ENCODE data around the gene RASGRF2.
"Not testable (repeated sequence)": the region's sequence is repeated elsewhere in the genome, so short reads cannot be mapped to it uniquely, and the experiment has no call there.

Gene RASGRF2

GRCh38 chr5:81121836-81122630 lies 161.9 kb downstream of the RASGRF2 start:
- no peak overlapping the region for H3K27ac ChIP-seq (ENCODE audit: insufficient read depth, low read length, poor library complexity, severe bottlenecking)
- H3K4me1 ChIP-seq (ENCODE audit: control insufficient read depth, insufficient read depth, low read length, poor library complexity, severe bottlenecking) = no peaks in the 10 kb centered on the region
- peaks cover 38% of the 10 kb centered on the region for H3K36me3 ChIP-seq (ENCODE audit: control insufficient read depth, insufficient read depth, low read length)
- H3K27me3 ChIP-seq (replicated peaks; ENCODE audit: control insufficient read depth, insufficient read depth, low read length, poor library complexity, severe bottlenecking) = no peaks in the 10 kb centered on the region
- H3K4me3 ChIP-seq (ENCODE audit: insufficient read depth, low read depth, low read length, poor library complexity, severe bottlenecking) = no peak overlapping the region
- DNase-seq = no peak
- no peaks in the 10 kb centered on the region for H3K9me3 ChIP-seq (ENCODE audit: control insufficient read depth, low read length)

DNA sequence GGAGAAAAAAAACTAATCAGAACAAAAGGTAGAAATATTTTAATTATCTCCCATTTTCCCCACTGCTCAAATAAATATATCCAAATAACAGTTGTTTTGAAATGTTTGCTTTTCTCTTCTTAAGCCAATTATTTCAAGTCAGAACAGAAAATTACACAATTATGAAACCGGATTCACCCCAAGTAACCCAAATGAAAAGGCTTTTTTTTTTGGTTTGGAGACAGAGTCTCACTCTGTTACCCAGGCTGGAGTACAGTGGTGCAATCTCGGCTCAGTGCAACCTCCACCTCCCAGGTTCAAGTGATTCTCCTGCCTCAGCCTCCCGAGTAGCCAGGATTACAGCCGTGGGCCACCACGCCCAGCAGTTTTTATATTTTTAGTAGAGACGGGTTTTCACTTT lies 164.5 kb downstream of the RASGRF2 start:
- H3K9me3 ChIP-seq (ENCODE audit: control insufficient read depth, low read length); DNase-seq; H3K27ac ChIP-seq (ENCODE audit: insufficient read depth, low read length, poor library complexity, severe bottlenecking); H3K4me3 ChIP-seq (ENCODE audit: insufficient read depth, low read depth, low read length, poor library complexity, severe bottlenecking); H3K27me3 ChIP-seq (replicated peaks; ENCODE audit: control insufficient read depth, insufficient read depth, low read length, poor library complexity, severe bottlenecking); H3K4me1 ChIP-seq (ENCODE audit: control insufficient read depth, insufficient read depth, low read length, poor library complexity, severe bottlenecking): not testable (repeated sequence)
- peaks cover 44% of the 10 kb centered on the region for H3K36me3 ChIP-seq (ENCODE audit: control insufficient read depth, insufficient read depth, low read length)

DNA sequence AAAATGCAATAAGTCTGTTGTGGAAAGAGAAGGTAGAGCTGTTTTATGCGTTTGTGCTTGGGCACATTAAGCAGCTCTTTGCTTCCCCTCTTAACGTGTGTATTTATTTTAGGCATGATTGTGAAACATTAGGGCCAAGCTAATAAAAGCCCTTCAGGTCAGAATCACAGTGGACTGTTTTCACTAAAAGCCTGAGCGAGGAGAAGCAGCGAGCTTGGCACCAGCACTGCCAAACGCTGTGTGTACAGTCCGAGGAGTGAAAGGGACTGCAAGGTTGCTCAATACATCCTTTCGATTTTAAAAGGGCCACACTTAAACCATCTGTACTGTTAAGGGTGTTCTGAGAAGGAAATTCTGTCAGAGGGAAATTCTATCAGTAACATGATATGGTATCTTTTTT lies 165.8 kb downstream of the RASGRF2 start:
- DNase-seq = no peak
- Histone ChIP-seq H3K4me3 (ENCODE audit: insufficient read depth, low read depth, low read length, poor library complexity, severe bottlenecking) (no peak overlapping the region), H3K4me1 (ENCODE audit: control insufficient read depth, insufficient read depth, low read length, poor library complexity, severe bottlenecking) (no peaks in the 10 kb centered on the region), H3K27ac (ENCODE audit: insufficient read depth, low read length, poor library complexity, severe bottlenecking) (no peak overlapping the region), H3K36me3 (ENCODE audit: control insufficient read depth, insufficient read depth, low read length) (peaks cover 46% of the 10 kb centered on the region), H3K9me3 (ENCODE audit: control insufficient read depth, low read length) (no peaks in the 10 kb centered on the region), H3K27me3 (replicated peaks; ENCODE audit: control insufficient read depth, insufficient read depth, low read length, poor library complexity, severe bottlenecking) (no peaks in the 10 kb centered on the region)

DNA sequence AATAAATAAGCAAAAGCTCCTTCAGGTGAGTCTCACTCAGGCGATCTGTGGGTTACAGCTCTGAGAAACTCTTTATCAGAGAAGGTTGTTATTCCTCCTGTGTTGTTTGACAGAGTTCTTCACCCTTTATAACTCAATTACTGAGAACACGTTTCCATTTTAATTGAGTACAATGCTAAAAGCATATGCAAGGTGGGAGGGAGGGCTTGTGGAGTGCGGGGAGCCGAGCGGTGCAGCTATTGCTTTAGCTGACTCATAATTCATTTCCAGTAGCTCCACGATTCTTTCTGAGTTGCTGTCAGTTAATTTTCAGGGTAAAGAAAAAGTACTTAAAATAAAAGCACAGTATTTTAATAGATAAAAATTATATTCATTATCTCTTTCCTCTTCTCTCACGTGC lies 168.3 kb downstream of the RASGRF2 start:
- H3K36me3 ChIP-seq (ENCODE audit: control insufficient read depth, insufficient read depth, low read length) = peaks cover 40% of the 10 kb centered on the region

GRCh38 chr5:81132381-81132780 lies 172.2 kb downstream of the RASGRF2 start:
- no peak for DNase-seq
- no peaks in the 10 kb centered on the region for H3K4me1 ChIP-seq (ENCODE audit: control insufficient read depth, insufficient read depth, low read length, poor library complexity, severe bottlenecking)
- peaks cover 18% of the 10 kb centered on the region for H3K36me3 ChIP-seq (ENCODE audit: control insufficient read depth, insufficient read depth, low read length)
- H3K27me3 ChIP-seq (replicated peaks; ENCODE audit: control insufficient read depth, insufficient read depth, low read length, poor library complexity, severe bottlenecking) = no peaks in the 10 kb centered on the region
- no peak overlapping the region for H3K4me3 ChIP-seq (ENCODE audit: insufficient read depth, low read depth, low read length, poor library complexity, severe bottlenecking)
- H3K27ac ChIP-seq (ENCODE audit: insufficient read depth, low read length, poor library complexity, severe bottlenecking) = no peak overlapping the region
- H3K9me3 ChIP-seq (ENCODE audit: control insufficient read depth, low read length) = no peaks in the 10 kb centered on the region

More for the DNA sequence above, 168.3 kb downstream of the RASGRF2 start:
- H3K4me3 ChIP-seq (ENCODE audit: insufficient read depth, low read depth, low read length, poor library complexity, severe bottlenecking) = no peak overlapping the region
- DNase-seq = no peak
- H3K4me1 ChIP-seq (ENCODE audit: control insufficient read depth, insufficient read depth, low read length, poor library complexity, severe bottlenecking) = no peaks in the 10 kb centered on the region
- H3K27ac ChIP-seq (ENCODE audit: insufficient read depth, low read length, poor library complexity, severe bottlenecking) = no peak overlapping the region
- H3K27me3 ChIP-seq (replicated peaks; ENCODE audit: control insufficient read depth, insufficient read depth, low read length, poor library complexity, severe bottlenecking) = no peaks in the 10 kb centered on the region
- no peaks in the 10 kb centered on the region for H3K9me3 ChIP-seq (ENCODE audit: control insufficient read depth, low read length)

- Histone ChIP-seq H3K9me3 (ENCODE audit: control insufficient read depth, low read length) (no peaks in the 10 kb centered on the region), H3K27me3 (replicated peaks; ENCODE audit: control insufficient read depth, insufficient read depth, low read length, poor library complexity, severe bottlenecking) (no peaks in the 10 kb centered on the region), H3K36me3 (ENCODE audit: control insufficient read depth, insufficient read depth, low read length) (peaks cover 12% of the 10 kb centered on the region), H3K27ac (ENCODE audit: insufficient read depth, low read length, poor library complexity, severe bottlenecking) (no peak overlapping the region), H3K4me1 (ENCODE audit: control insufficient read depth, insufficient read depth, low read length, poor library complexity, severe bottlenecking) (no peaks in the 10 kb centered on the region), H3K4me3 (ENCODE audit: insufficient read depth, low read depth, low read length, poor library complexity, severe bottlenecking) (no peak overlapping the region)
- no peak for DNase-seq
These were observed 173.9 kb downstream of the RASGRF2 start for GRCh38 chr5:81134066-81134465.

GRCh38 chr5:81134566-81134965 lies 174.4 kb downstream of the RASGRF2 start:
- Histone ChIP-seq H3K36me3 (ENCODE audit: control insufficient read depth, insufficient read depth, low read length) (peaks cover 10% of the 10 kb centered on the region), H3K9me3 (ENCODE audit: control insufficient read depth, low read length) (no peaks in the 10 kb centered on the region), H3K27me3 (replicated peaks; ENCODE audit: control insufficient read depth, insufficient read depth, low read length, poor library complexity, severe bottlenecking) (no peaks in the 10 kb centered on the region), H3K4me1 (ENCODE audit: control insufficient read depth, insufficient read depth, low read length, poor library complexity, severe bottlenecking) (no peaks in the 10 kb centered on the region), H3K4me3 (ENCODE audit: insufficient read depth, low read depth, low read length, poor library complexity, severe bottlenecking) (no peak overlapping the region), H3K27ac (ENCODE audit: insufficient read depth, low read length, poor library complexity, severe bottlenecking) (no peak overlapping the region)
- no peak for DNase-seq

- Histone ChIP-seq H3K36me3 (ENCODE audit: control insufficient read depth, insufficient read depth, low read length) (no peaks in the 10 kb centered on the region), H3K4me3 (ENCODE audit: insufficient read depth, low read depth, low read length, poor library complexity, severe bottlenecking) (no peak overlapping the region), H3K9me3 (ENCODE audit: control insufficient read depth, low read length) (no peaks in the 10 kb centered on the region), H3K4me1 (ENCODE audit: control insufficient read depth, insufficient read depth, low read length, poor library complexity, severe bottlenecking) (no peaks in the 10 kb centered on the region), H3K27me3 (replicated peaks; ENCODE audit: control insufficient read depth, insufficient read depth, low read length, poor library complexity, severe bottlenecking) (no peaks in the 10 kb centered on the region), H3K27ac (ENCODE audit: insufficient read depth, low read length, poor library complexity, severe bottlenecking) (no peak overlapping the region)
- no peak for DNase-seq
These were observed 176.4 kb downstream of the RASGRF2 start for GRCh38 chr5:81136557-81136956.

DNA sequence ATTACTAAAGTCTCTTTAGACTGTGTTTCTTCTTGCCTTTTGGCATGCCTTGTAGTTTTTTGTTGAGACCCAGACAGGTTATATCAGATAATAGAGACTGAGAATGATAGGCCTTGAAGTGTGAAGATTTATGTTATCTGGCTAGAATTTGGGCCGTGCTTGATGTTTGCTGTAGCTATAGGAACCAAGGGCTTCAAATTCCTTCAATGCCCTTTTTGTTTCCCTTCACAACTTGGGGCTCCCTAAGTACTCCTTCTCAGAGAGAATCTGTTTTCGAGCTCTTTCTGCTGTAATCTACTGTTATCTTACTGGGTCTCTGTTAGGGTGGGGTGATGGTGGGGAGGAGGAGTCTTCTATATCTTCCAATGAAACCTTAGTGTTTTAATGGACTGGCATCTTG lies 177.7 kb downstream of the RASGRF2 start:
- Histone ChIP-seq H3K27ac (ENCODE audit: insufficient read depth, low read length, poor library complexity, severe bottlenecking) (no peak overlapping the region), H3K4me3 (ENCODE audit: insufficient read depth, low read depth, low read length, poor library complexity, severe bottlenecking) (no peak overlapping the region)
- no peak for DNase-seq

DNA sequence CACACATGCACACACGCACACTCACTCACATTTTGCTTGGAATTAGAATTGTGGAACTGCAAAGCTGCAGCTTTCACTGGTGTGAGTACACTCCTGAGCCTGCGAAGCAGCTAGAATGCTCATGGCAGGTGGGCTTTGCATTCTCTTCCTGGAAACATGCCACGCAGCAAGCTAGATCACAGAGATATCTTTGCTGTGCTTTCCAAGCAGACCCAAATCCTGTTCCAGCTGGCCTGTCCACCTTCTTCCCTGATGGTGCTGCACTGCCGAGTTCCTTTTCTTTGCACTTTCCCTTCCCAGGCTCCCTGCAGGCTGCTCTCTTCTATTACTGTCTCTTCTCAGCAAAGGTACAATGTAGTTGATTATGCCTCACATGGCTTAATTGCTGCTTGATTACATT lies 180.3 kb downstream of the RASGRF2 start:
- Histone ChIP-seq H3K4me1 (ENCODE audit: control insufficient read depth, insufficient read depth, low read length, poor library complexity, severe bottlenecking) (no peaks in the 10 kb centered on the region), H3K4me3 (ENCODE audit: insufficient read depth, low read depth, low read length, poor library complexity, severe bottlenecking) (no peak overlapping the region), H3K9me3 (ENCODE audit: control insufficient read depth, low read length) (no peaks in the 10 kb centered on the region), H3K36me3 (ENCODE audit: control insufficient read depth, insufficient read depth, low read length) (no peaks in the 10 kb centered on the region), H3K27ac (ENCODE audit: insufficient read depth, low read length, poor library complexity, severe bottlenecking) (no peak overlapping the region), H3K27me3 (replicated peaks; ENCODE audit: control insufficient read depth, insufficient read depth, low read length, poor library complexity, severe bottlenecking) (no peaks in the 10 kb centered on the region)
- no peak for DNase-seq

More for the DNA sequence above, 177.7 kb downstream of the RASGRF2 start:
- Histone ChIP-seq H3K4me1 (ENCODE audit: control insufficient read depth, insufficient read depth, low read length, poor library complexity, severe bottlenecking) (no peaks in the 10 kb centered on the region), H3K27me3 (replicated peaks; ENCODE audit: control insufficient read depth, insufficient read depth, low read length, poor library complexity, severe bottlenecking) (no peaks in the 10 kb centered on the region), H3K36me3 (ENCODE audit: control insufficient read depth, insufficient read depth, low read length) (no peaks in the 10 kb centered on the region), H3K9me3 (ENCODE audit: control insufficient read depth, low read length) (no peaks in the 10 kb centered on the region)

Measured in effector memory CD4-positive, alpha-beta T cell (primary cell).